HepG2 (cell line): ENCODE data around the gene CEP20. TPM values are rescaled to one million over a fixed set of nuclear protein-coding genes. Genes with fewer than 3 reads are reported as not detected.

Experiments used
- KDM1A ChIP-seq: IDR thresholded peaks from 2 replicates; pipeline ENCODE4 v1.6.1; 2016; ENCODE audit warnings: missing compliant biosample characterization
- MBNL3 ChIP-seq: fragments of 250-450 bp; sonication (Bioruptor Pico); conservative IDR thresholded peaks from 2 replicates; pipeline ENCODE4 v1.8.0; 2022; ENCODE audit warnings: mild to moderate bottlenecking, inconsistent platforms
- NFIB ChIP-seq: sonication (generic); formaldehyde crosslinking; IDR thresholded peaks from 2 replicates; pipeline ENCODE4 v1.9.0; 2021; ENCODE audit warnings: missing genetic modification reagents, mild to moderate bottlenecking, borderline replicate concordance
- ZBTB1 ChIP-seq: sonication (generic); formaldehyde crosslinking; IDR thresholded peaks from 2 replicates; pipeline ENCODE4 v1.4.0; 2020; ENCODE audit warnings: missing genetic modification reagents, borderline replicate concordance
- ZNF251 ChIP-seq: sonication (generic); formaldehyde crosslinking; IDR thresholded peaks from 2 replicates; pipeline ENCODE4 v1.9.0; 2021; ENCODE audit warnings: mild to moderate bottlenecking, missing genetic modification reagents
- ZNF468 ChIP-seq: sonication (generic); formaldehyde crosslinking; IDR thresholded peaks from 2 replicates; pipeline ENCODE4 v1.8.0; 2022; ENCODE audit warnings: mild to moderate bottlenecking, moderate library complexity, missing genetic modification reagents
- ZNF552 ChIP-seq: sonication (generic); formaldehyde crosslinking; IDR thresholded peaks from 2 replicates; pipeline ENCODE4 v1.9.0; 2022; ENCODE audit warnings: missing genetic modification reagents, mild to moderate bottlenecking, borderline replicate concordance
- polyA plus RNA-seq, 8 experiments: library from polyadenylated mRNA; depleted of rRNA in 3 of 8; stranded (reverse) in 7 of 8; unstranded in 1 of 8; fragments of >200 nt; fragmentation: Illumina TruSeq in 4 of 8; extraction: Trizol in 4 of 8; gene quantifications; 2 replicates each; pipeline versions ENCODE4 v1.2.1 to v1.2.3, GENCODE V29; 2011 to 2016; ENCODE audit warnings: low read depth in 4 of 8, missing spikeins in 1 of 8, mixed read lengths in 1 of 8; ENCODE audit not compliant: insufficient read depth in 1 of 8
- total RNA-seq, 5 experiments: library from RNA; depleted of rRNA; stranded (reverse); fragments of >200 nt; fragmentation: Illumina TruSeq; extraction: Trizol; gene quantifications; 2 replicates each; pipeline ENCODE4 v1.2.3, GENCODE V29; 2016; ENCODE audit warnings: low read depth in 1 of 5
- TF ChIP-seq, protein P1 (sequence below): sonication (generic); formaldehyde crosslinking; IDR thresholded peaks from 2 replicates; pipeline ENCODE4 v1.5.0; 2020; ENCODE audit warnings: mild to moderate bottlenecking, missing genetic modification reagents
- TF ChIP-seq, protein P2 (sequence below): sonication (generic); formaldehyde crosslinking; IDR thresholded peaks from 2 replicates; pipeline ENCODE4 v1.4.0; 2020; ENCODE audit warnings: missing genetic modification reagents, borderline replicate concordance
- TF ChIP-seq, protein P3 (sequence below): sonication (generic); formaldehyde crosslinking; IDR thresholded peaks from 2 replicates; pipeline ENCODE4 v1.4.0; 2020; ENCODE audit warnings: missing genetic modification reagents
- TF ChIP-seq, protein P4 (sequence below): sonication (generic); formaldehyde crosslinking; IDR thresholded peaks from 2 replicates; pipeline ENCODE4 v1.5.0; 2020; ENCODE audit warnings: mild to moderate bottlenecking, missing genetic modification reagents, borderline replicate concordance

CEP20 gene
- total and polyA plus RNA-seq, 2 of the 13 experiments (the other 11 are each of a cell fraction or from before 2014, with no cell fraction given): 53.0 to 54.1 TPM

DNA sequence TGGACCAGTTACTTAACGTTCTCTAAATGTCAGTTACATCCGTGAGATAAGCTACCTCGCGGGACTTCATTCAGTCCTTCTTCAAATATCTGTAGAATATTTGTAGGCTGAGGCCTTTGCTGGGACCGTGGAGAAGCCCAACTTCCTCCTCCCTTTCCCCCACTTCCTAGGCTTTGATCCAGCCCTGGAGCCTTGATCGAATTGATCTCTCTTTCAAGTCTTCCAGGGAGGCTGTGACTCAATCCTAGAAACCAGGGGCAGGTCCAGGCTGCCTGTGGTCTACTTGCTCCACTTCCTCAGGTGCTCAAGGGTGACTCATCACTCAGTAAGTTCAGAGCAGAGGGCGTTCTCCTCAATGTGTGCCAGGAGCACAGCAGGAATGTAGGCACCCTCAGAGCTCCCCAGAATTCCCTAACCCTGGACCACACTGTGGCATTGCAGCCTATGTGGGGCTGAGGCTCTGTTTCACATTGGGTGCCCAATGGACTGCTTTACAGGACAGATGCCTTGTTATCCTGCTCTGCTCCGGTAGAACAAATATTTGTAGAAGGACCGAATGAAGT, 11.2 kb upstream of the CEP20 start (continued):
- TF ChIP-seq, protein P1, sequence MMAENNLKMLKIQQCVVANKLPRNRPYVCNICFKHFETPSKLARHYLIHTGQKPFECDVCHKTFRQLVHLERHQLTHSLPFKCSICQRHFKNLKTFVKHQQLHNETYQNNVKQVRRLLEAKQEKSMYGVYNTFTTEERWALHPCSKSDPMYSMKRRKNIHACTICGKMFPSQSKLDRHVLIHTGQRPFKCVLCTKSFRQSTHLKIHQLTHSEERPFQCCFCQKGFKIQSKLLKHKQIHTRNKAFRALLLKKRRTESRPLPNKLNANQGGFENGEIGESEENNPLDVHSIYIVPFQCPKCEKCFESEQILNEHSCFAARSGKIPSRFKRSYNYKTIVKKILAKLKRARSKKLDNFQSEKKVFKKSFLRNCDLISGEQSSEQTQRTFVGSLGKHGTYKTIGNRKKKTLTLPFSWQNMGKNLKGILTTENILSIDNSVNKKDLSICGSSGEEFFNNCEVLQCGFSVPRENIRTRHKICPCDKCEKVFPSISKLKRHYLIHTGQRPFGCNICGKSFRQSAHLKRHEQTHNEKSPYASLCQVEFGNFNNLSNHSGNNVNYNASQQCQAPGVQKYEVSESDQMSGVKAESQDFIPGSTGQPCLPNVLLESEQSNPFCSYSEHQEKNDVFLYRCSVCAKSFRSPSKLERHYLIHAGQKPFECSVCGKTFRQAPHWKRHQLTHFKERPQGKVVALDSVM (CRISPR knock-in tag): no peak
- TF ChIP-seq MBNL3 (CRISPR knock-in tag) (no peak), ZNF468 (CRISPR knock-in tag) (no peak), ZNF251 (CRISPR knock-in tag) (no peak), KDM1A (0 out of 2 replicates have a peak, but pooled peaks have one; percentile 56), NFIB (no peak), ZBTB1 (CRISPR knock-in tag) (no peak), ZNF552 (CRISPR knock-in tag) (no peak)
- TF ChIP-seq, protein P2, sequence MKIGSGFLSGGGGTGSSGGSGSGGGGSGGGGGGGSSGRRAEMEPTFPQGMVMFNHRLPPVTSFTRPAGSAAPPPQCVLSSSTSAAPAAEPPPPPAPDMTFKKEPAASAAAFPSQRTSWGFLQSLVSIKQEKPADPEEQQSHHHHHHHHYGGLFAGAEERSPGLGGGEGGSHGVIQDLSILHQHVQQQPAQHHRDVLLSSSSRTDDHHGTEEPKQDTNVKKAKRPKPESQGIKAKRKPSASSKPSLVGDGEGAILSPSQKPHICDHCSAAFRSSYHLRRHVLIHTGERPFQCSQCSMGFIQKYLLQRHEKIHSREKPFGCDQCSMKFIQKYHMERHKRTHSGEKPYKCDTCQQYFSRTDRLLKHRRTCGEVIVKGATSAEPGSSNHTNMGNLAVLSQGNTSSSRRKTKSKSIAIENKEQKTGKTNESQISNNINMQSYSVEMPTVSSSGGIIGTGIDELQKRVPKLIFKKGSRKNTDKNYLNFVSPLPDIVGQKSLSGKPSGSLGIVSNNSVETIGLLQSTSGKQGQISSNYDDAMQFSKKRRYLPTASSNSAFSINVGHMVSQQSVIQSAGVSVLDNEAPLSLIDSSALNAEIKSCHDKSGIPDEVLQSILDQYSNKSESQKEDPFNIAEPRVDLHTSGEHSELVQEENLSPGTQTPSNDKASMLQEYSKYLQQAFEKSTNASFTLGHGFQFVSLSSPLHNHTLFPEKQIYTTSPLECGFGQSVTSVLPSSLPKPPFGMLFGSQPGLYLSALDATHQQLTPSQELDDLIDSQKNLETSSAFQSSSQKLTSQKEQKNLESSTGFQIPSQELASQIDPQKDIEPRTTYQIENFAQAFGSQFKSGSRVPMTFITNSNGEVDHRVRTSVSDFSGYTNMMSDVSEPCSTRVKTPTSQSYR (CRISPR knock-in tag): no peak
- TF ChIP-seq, protein P3, sequence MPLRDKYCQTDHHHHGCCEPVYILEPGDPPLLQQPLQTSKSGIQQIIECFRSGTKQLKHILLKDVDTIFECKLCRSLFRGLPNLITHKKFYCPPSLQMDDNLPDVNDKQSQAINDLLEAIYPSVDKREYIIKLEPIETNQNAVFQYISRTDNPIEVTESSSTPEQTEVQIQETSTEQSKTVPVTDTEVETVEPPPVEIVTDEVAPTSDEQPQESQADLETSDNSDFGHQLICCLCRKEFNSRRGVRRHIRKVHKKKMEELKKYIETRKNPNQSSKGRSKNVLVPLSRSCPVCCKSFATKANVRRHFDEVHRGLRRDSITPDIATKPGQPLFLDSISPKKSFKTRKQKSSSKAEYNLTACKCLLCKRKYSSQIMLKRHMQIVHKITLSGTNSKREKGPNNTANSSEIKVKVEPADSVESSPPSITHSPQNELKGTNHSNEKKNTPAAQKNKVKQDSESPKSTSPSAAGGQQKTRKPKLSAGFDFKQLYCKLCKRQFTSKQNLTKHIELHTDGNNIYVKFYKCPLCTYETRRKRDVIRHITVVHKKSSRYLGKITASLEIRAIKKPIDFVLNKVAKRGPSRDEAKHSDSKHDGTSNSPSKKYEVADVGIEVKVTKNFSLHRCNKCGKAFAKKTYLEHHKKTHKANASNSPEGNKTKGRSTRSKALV (CRISPR knock-in tag): peak; percentile 58; the same call in 1 of the 2 replicates
- TF ChIP-seq, protein P4, sequence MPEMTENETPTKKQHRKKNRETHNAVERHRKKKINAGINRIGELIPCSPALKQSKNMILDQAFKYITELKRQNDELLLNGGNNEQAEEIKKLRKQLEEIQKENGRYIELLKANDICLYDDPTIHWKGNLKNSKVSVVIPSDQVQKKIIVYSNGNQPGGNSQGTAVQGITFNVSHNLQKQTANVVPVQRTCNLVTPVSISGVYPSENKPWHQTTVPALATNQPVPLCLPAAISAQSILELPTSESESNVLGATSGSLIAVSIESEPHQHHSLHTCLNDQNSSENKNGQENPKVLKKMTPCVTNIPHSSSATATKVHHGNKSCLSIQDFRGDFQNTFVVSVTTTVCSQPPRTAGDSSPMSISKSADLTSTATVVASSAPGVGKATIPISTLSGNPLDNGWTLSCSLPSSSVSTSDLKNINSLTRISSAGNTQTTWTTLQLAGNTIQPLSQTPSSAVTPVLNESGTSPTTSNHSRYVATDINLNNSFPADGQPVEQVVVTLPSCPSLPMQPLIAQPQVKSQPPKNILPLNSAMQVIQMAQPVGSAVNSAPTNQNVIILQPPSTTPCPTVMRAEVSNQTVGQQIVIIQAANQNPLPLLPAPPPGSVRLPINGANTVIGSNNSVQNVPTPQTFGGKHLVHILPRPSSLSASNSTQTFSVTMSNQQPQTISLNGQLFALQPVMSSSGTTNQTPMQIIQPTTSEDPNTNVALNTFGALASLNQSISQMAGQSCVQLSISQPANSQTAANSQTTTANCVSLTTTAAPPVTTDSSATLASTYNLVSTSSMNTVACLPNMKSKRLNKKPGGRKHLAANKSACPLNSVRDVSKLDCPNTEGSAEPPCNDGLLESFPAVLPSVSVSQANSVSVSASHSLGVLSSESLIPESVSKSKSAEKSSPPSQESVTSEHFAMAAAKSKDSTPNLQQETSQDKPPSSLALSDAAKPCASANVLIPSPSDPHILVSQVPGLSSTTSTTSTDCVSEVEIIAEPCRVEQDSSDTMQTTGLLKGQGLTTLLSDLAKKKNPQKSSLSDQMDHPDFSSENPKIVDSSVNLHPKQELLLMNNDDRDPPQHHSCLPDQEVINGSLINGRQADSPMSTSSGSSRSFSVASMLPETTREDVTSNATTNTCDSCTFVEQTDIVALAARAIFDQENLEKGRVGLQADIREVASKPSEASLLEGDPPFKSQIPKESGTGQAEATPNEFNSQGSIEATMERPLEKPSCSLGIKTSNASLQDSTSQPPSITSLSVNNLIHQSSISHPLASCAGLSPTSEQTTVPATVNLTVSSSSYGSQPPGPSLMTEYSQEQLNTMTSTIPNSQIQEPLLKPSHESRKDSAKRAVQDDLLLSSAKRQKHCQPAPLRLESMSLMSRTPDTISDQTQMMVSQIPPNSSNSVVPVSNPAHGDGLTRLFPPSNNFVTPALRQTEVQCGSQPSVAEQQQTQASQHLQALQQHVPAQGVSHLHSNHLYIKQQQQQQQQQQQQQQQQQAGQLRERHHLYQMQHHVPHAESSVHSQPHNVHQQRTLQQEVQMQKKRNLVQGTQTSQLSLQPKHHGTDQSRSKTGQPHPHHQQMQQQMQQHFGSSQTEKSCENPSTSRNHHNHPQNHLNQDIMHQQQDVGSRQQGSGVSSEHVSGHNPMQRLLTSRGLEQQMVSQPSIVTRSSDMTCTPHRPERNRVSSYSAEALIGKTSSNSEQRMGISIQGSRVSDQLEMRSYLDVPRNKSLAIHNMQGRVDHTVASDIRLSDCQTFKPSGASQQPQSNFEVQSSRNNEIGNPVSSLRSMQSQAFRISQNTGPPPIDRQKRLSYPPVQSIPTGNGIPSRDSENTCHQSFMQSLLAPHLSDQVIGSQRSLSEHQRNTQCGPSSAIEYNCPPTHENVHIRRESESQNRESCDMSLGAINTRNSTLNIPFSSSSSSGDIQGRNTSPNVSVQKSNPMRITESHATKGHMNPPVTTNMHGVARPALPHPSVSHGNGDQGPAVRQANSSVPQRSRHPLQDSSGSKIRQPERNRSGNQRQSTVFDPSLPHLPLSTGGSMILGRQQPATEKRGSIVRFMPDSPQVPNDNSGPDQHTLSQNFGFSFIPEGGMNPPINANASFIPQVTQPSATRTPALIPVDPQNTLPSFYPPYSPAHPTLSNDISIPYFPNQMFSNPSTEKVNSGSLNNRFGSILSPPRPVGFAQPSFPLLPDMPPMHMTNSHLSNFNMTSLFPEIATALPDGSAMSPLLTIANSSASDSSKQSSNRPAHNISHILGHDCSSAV (CRISPR knock-in tag): no peak
